AG04449 (cell line): ENCODE measurements around the gene SPNS1.
"Not testable (repeated sequence)": the region's sequence is repeated elsewhere in the genome, so short reads cannot be mapped to it uniquely, and the experiment has no call there.

Experiments used
- CTCF ChIA-PET: fragments of 350-600 bp; formaldehyde crosslinking; extraction: SDS; loops from one replicate; lab custom pipeline; 2021; ENCODE audit warnings: antibody characterized with exemption; lab: Yijun Ruan, JAX
- POLR2A ChIA-PET: fragments of 400-600, 350-600 bp; formaldehyde crosslinking; extraction: SDS; loops from one replicate; lab custom pipeline; 2020; ENCODE audit warnings: antibody characterized with exemption, inconsistent platforms; lab: Yijun Ruan, JAX
- DNase-seq: peaks from one replicate; pipeline ENCODE4 v3.0.0-alpha.2; 2010; ENCODE audit warnings: low read depth, low spot score
- H3K4me3 ChIP-seq: 2 replicates; pipeline ENCODE4 v1.5.1; 2011; ENCODE audit warnings: low read depth, mild to moderate bottlenecking, control low read depth, low read length
- CTCF ChIP-seq: IDR thresholded peaks from one replicate; pipeline ENCODE4 v1.5.1; 2011; ENCODE audit warnings: mild to moderate bottlenecking, moderate library complexity, low read length, control low read depth, inconsistent platforms; ENCODE audit not compliant: insufficient read depth; ENCODE audit errors: missing control alignments

The SPNS1 gene

GRCh38 chr16:28991687-28992086, 17.1 kb downstream of the SPNS1 start:
- no peak for DNase-seq
- no peak overlapping the region for H3K4me3 ChIP-seq
- ChIA-PET CTCF (interaction anchor here (1.2 to 1.4 kb wide), 3 partner anchors 9 to 18 kb away, joined by 3 read pairs; no protein-coding TSS in a partner anchor), POLR2A (no interaction called here)
- no peak for TF ChIP-seq CTCF

DNA sequence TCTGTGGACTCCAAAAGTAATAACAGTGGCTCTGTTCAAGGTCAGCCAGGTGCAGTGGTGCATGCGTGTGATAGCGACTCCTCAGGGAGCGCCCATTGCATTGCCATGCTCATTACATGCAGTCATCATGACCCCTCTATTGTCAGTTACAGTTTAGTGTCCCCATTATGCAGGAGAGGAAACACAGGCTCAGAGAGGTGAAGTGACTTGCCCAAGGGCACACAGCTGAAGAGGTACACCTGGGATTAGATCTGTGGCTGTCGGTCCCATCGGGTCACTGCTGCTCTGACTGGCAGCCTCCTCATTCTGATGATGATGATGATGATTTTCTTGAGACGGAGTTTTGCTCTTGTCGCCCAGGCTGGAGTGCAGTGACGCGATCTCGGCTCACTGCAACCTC, 17.9 kb downstream of the SPNS1 start:
- DNase-seq: no peak
- CTCF ChIA-PET: interaction anchor here (1.2 to 1.4 kb wide), 3 partner anchors 10 to 19 kb away, joined by 3 read pairs; no protein-coding TSS in a partner anchor
- H3K4me3 ChIP-seq: no peak overlapping the region
- POLR2A ChIA-PET: no interaction called here
- TF ChIP-seq CTCF: no peak

DNA sequence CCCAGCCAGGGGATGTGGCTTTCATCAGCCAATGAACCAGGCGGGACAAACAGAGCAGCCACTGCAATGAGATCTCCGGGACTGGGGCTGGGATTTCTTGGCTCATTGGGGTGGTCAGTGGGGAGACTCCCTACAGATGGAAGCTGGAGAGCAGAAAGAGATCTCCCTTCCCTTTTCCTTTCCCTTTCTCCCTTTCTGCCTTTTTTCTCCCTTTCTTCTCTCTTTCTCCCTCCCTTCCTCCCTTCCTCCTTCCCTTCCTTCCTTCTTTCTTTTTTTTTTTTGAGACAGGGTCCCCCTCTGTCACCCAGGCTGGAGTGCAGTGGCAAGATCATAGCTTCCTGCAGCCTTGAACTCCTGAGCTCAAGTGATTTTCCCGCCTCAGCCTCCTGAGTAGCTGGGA, 24.3 kb downstream of the SPNS1 start:
- no peak for DNase-seq
- H3K4me3 ChIP-seq: no peak overlapping the region
- no peak for TF ChIP-seq CTCF
- ChIA-PET CTCF (interaction anchor here (0.9 to 1.2 kb wide), 2 partner anchors 10 to 11 kb away, joined by 3 to 4 read pairs; no protein-coding TSS in a partner anchor), POLR2A (no interaction called here)

- H3K4me3 ChIP-seq: no peak overlapping the region
- no peak for DNase-seq
- no peak for TF ChIP-seq CTCF
- CTCF ChIA-PET: interaction anchor here (0.9 to 1.2 kb wide), 2 partner anchors 10 to 12 kb away, joined by 3 to 4 read pairs; no protein-coding TSS in a partner anchor
- POLR2A ChIA-PET: no interaction called here
Measured at GRCh38 chr16:28999577-28999976, 25.0 kb downstream of the SPNS1 start.

- H3K4me3 ChIP-seq: no peak overlapping the region
- CTCF ChIA-PET: interaction anchor here (1.2 kb wide), 1 partner anchor 13 kb away, joined by 4 read pairs; no protein-coding TSS in a partner anchor
- DNase-seq: no peak
- POLR2A ChIA-PET: no interaction called here
- no peak for TF ChIP-seq CTCF
Measured at GRCh38 chr16:29000019-29000418, 25.4 kb downstream of the SPNS1 start.

DNA sequence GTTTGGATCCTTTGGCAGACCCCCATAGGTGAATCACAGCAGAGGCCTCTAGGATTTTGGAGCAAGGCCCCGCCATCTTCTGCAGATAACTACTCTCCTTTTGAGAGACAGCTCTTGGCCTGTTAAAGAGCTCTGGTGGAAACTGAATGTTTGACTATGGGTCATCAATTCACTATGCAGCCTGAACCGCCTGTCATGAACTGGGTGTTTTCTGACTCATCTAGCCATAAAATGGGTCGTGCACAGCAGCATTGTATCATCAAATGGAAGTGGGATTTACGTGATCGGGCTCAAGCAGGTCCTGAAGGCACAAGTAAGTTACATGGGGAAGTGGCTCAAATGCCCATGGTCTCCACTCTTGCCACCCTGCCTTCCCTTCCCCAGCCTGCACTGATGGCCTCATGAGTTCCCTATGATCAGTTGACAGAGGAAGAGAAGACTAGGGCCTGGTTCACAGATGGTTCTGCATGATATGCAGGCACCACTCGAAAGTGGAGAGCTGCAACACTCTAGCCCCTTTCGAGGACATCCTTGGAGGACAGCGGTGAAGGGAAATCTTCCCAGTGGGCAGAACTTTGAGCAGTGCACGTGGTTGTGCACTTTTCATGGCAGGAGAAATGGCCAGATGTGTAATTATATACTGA, 30.0 kb downstream of the SPNS1 start:
- DNase-seq, CTCF ChIA-PET, POLR2A ChIA-PET, H3K4me3 ChIP-seq: not testable (repeated sequence)
